GM23338 (cell line): ENCODE data around the gene DYRK4. TPM values are rescaled to one million over a fixed set of nuclear protein-coding genes. Genes with fewer than 3 reads are reported as not detected.

ENCODE experiments used
- ATAC-seq: fragments of 200-7000 bp; cut with Tn5 transposase; 3 replicates; pipeline ENCODE4 v1.9.1; 2020
- DNase-seq: peaks from one replicate; pipeline ENCODE4 v3.0.0-alpha.2; 2015; ENCODE audit warnings: low spot score
- H2AFZ ChIP-seq: fragments of 200-600 bp; sonication (generic); 2 replicates; pipeline ENCODE4 v1.8.0; 2016; ENCODE audit warnings: antibody characterized with exemption, mild to moderate bottlenecking, moderate library complexity
- H3F3A ChIP-seq: fragments of 200-600 bp; sonication (generic); replicated peaks from 2 replicates; pipeline ENCODE4 v1.8.0; 2017; ENCODE audit warnings: antibody characterized with exemption, mixed run types, low read depth
- H3K27ac ChIP-seq: fragments of 200-600 bp; sonication (generic); 2 replicates; pipeline ENCODE4 v1.6.1; 2016; ENCODE audit warnings: low read depth
- H3K27me3 ChIP-seq: fragments of 200-600 bp; sonication (generic); 2 replicates; pipeline ENCODE4 v1.8.0; 2016; ENCODE audit warnings: mild to moderate bottlenecking, mixed run types, moderate library complexity; ENCODE audit not compliant: insufficient read depth
- H3K36me3 ChIP-seq: fragments of 200-600 bp; sonication (generic); 2 replicates; pipeline ENCODE4 v1.8.0; 2016; ENCODE audit warnings: mild to moderate bottlenecking; ENCODE audit not compliant: insufficient read depth
- H3K4me1 ChIP-seq: fragments of 200-600 bp; sonication (generic); 2 replicates; pipeline ENCODE4 v1.8.0; 2016; ENCODE audit warnings: mild to moderate bottlenecking, moderate library complexity; ENCODE audit not compliant: insufficient read depth
- H3K4me2 ChIP-seq: fragments of 200-600 bp; sonication (generic); 2 replicates; pipeline ENCODE4 v1.7.1; 2017; ENCODE audit warnings: mixed run types
- H3K4me3 ChIP-seq: fragments of 200-600 bp; sonication (generic); 2 replicates; pipeline ENCODE4 v1.6.1; 2016; ENCODE audit warnings: mixed run types
- H3K79me2 ChIP-seq: fragments of 200-600 bp; sonication (generic); replicated peaks from 2 replicates; pipeline ENCODE4 v1.8.0; 2017; ENCODE audit warnings: mild to moderate bottlenecking; ENCODE audit not compliant: insufficient read depth
- H3K9me2 ChIP-seq: fragments of 200-600 bp; sonication (generic); 2 replicates; pipeline ENCODE4 v1.8.0; 2017; ENCODE audit not compliant: insufficient read depth
- H4K20me1 ChIP-seq: fragments of 200-600 bp; sonication (generic); replicated peaks from 2 replicates; pipeline ENCODE4 v1.8.0; 2017; ENCODE audit warnings: mild to moderate bottlenecking; ENCODE audit not compliant: insufficient read depth
- H3K27ac Mint-ChIP-seq: 2 replicates; pipeline ENCODE4 v1.8.0; 2020; ENCODE audit warnings: inconsistent platforms, mild to moderate bottlenecking, moderate library complexity, mixed read lengths
- H3K27me3 Mint-ChIP-seq: 3 replicates; pipeline ENCODE4 v1.8.0; 2022; ENCODE audit warnings: low read depth, mild to moderate bottlenecking, moderate library complexity, mixed read lengths, inconsistent platforms; ENCODE audit not compliant: insufficient read depth, poor library complexity
- H3K36me3 Mint-ChIP-seq: 3 replicates; pipeline ENCODE4 v1.8.0; 2021; ENCODE audit warnings: low read depth, mild to moderate bottlenecking, inconsistent platforms, moderate library complexity, mixed read lengths
- H3K4me1 Mint-ChIP-seq: 3 replicates; pipeline ENCODE4 v1.8.0; 2020; ENCODE audit warnings: mild to moderate bottlenecking, inconsistent platforms, mixed read lengths
- H3K4me3 Mint-ChIP-seq: 3 replicates; pipeline ENCODE4 v1.8.0; 2021; ENCODE audit warnings: moderate library complexity, mild to moderate bottlenecking, inconsistent platforms, mixed read lengths
- H3K9me3 Mint-ChIP-seq: 3 replicates; pipeline ENCODE4 v1.8.0; 2020; ENCODE audit warnings: moderate library complexity, mild to moderate bottlenecking, inconsistent platforms, mixed read lengths
- ETS1 ChIP-seq: IDR thresholded peaks from 2 replicates; pipeline ENCODE4 v1.6.1; 2016; ENCODE audit warnings: antibody characterized with exemption
- NANOG ChIP-seq: IDR thresholded peaks from 2 replicates; pipeline ENCODE4 v1.6.1; 2016; ENCODE audit warnings: antibody characterized with exemption, borderline replicate concordance
- POLR2AphosphoS5 ChIP-seq: IDR thresholded peaks from 2 replicates; pipeline ENCODE4 v1.6.1; 2016; ENCODE audit warnings: antibody characterized with exemption, low read depth
- STAT1 ChIP-seq: IDR thresholded peaks from one replicate; pipeline ENCODE4 v1.6.1; 2016; ENCODE audit warnings: antibody characterized with exemption; ENCODE audit not compliant: unreplicated experiment
- ZNF331 ChIP-seq: fragments of 250-450 bp; sonication (Bioruptor Pico); IDR thresholded peaks from 2 replicates; pipeline ENCODE4 v1.5.0; 2020; ENCODE audit warnings: low read depth, mild to moderate bottlenecking, moderate library complexity
- ZNF462 ChIP-seq: fragments of 250-450 bp; sonication (Bioruptor Pico); IDR thresholded peaks from 2 replicates; pipeline ENCODE4 v1.5.0; 2020; ENCODE audit warnings: mild to moderate bottlenecking, moderate library complexity
- polyA plus RNA-seq: library from polyadenylated mRNA; unstranded; fragments of >200 nt; fragmentation: Nextera tagmentation; extraction: Ambion mirVana; gene quantifications from 2 replicates; pipeline ENCODE4 v1.2.1, GENCODE V29; 2016
- total RNA-seq: library from RNA; depleted of rRNA; stranded (reverse); fragments of >200 nt; shearing (Covaris generic); gene quantifications from 2 replicates; pipeline ENCODE4 v1.2.3, GENCODE V29; 2014
- TF ChIP-seq, protein P1 (sequence below): IDR thresholded peaks from one replicate; pipeline ENCODE4 v1.6.1; 2018; ENCODE audit warnings: antibody characterized with exemption; ENCODE audit not compliant: unreplicated experiment
- TF ChIP-seq, protein P2 (sequence below), 2 experiments: fragments of 200-600 bp in 1 of 2; sonication (generic) in 1 of 2; conservative IDR thresholded peaks; 2 replicates each; pipeline versions ENCODE4 v1.5.1 to v1.6.1; 2016 to 2017; ENCODE audit warnings: antibody characterized with exemption in 2 of 2, low read depth in 2 of 2, mild to moderate bottlenecking in 2 of 2, moderate library complexity in 1 of 2

The DYRK4 gene
- total and polyA plus RNA-seq, 2 experiments from 2014 or later = 11.3 to 16.9 TPM

- peak overlapping the region; percentile 83 for H2AFZ ChIP-seq
- ATAC-seq (peak; percentile 93), DNase-seq (peak; percentile 95)
- H3K4me2 ChIP-seq = peak overlapping the region; percentile 82
- peak overlapping the region; percentile 68 for H3K4me3 ChIP-seq
- TF ChIP-seq, protein P1, sequence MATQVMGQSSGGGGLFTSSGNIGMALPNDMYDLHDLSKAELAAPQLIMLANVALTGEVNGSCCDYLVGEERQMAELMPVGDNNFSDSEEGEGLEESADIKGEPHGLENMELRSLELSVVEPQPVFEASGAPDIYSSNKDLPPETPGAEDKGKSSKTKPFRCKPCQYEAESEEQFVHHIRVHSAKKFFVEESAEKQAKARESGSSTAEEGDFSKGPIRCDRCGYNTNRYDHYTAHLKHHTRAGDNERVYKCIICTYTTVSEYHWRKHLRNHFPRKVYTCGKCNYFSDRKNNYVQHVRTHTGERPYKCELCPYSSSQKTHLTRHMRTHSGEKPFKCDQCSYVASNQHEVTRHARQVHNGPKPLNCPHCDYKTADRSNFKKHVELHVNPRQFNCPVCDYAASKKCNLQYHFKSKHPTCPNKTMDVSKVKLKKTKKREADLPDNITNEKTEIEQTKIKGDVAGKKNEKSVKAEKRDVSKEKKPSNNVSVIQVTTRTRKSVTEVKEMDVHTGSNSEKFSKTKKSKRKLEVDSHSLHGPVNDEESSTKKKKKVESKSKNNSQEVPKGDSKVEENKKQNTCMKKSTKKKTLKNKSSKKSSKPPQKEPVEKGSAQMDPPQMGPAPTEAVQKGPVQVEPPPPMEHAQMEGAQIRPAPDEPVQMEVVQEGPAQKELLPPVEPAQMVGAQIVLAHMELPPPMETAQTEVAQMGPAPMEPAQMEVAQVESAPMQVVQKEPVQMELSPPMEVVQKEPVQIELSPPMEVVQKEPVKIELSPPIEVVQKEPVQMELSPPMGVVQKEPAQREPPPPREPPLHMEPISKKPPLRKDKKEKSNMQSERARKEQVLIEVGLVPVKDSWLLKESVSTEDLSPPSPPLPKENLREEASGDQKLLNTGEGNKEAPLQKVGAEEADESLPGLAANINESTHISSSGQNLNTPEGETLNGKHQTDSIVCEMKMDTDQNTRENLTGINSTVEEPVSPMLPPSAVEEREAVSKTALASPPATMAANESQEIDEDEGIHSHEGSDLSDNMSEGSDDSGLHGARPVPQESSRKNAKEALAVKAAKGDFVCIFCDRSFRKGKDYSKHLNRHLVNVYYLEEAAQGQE = no peak
- TF ChIP-seq ETS1 (peak; percentile 44; the same call in 1 of the 2 replicates), POLR2AphosphoS5 (peak; percentile 58), ZNF331 (CRISPR knock-in tag) (no peak)
- TF ChIP-seq, protein P2, sequence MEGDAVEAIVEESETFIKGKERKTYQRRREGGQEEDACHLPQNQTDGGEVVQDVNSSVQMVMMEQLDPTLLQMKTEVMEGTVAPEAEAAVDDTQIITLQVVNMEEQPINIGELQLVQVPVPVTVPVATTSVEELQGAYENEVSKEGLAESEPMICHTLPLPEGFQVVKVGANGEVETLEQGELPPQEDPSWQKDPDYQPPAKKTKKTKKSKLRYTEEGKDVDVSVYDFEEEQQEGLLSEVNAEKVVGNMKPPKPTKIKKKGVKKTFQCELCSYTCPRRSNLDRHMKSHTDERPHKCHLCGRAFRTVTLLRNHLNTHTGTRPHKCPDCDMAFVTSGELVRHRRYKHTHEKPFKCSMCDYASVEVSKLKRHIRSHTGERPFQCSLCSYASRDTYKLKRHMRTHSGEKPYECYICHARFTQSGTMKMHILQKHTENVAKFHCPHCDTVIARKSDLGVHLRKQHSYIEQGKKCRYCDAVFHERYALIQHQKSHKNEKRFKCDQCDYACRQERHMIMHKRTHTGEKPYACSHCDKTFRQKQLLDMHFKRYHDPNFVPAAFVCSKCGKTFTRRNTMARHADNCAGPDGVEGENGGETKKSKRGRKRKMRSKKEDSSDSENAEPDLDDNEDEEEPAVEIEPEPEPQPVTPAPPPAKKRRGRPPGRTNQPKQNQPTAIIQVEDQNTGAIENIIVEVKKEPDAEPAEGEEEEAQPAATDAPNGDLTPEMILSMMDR (conservative IDR thresholded peaks at IDR 0.05; ENCODE audit: low read depth in 2 of 2) = peak; percentile 93 to 98
- no peaks in the 10 kb centered on the region for H3K27me3 ChIP-seq
- Mint-ChIP-seq H3K9me3 (no peaks in the 10 kb centered on the region), H3K27me3 (peaks cover 9% of the 10 kb centered on the region), H3K4me1 (peaks cover 3% of the 10 kb centered on the region; the same call in 2 of the 3 replicates), H3K4me3 (peak overlapping the region; percentile 97), H3K36me3 (no peaks in the 10 kb centered on the region), H3K27ac (peak overlapping the region; percentile 86)
- no peaks in the 10 kb centered on the region for H4K20me1 ChIP-seq
- H3K4me1 ChIP-seq = no peaks in the 10 kb centered on the region
- H3F3A ChIP-seq = no peaks in the 10 kb centered on the region
- H3K9me2 ChIP-seq = peaks cover 3% of the 10 kb centered on the region; the same call in 1 of the 2 replicates
- no peaks in the 10 kb centered on the region; the same call in 1 of the 2 replicates for H3K79me2 ChIP-seq
- no peak overlapping the region for H3K27ac ChIP-seq
- no peaks in the 10 kb centered on the region for H3K36me3 ChIP-seq
Measured at GRCh38 chr12:4604684-4605193, 42.7 kb downstream of the DYRK4 start.

- H3K27ac Mint-ChIP-seq = no peak overlapping the region
- no peak for TF ChIP-seq STAT1
- no peak for TF ChIP-seq NANOG
- no peak for TF ChIP-seq ZNF462 (CRISPR knock-in tag)
Measured at GRCh38 chr12:4607056-4607455, 45.0 kb downstream of the DYRK4 start.

More at GRCh38 chr12:4607056-4607455, 45.0 kb downstream of the DYRK4 start:
- Histone ChIP-seq H3K4me2 (no peak overlapping the region), H3K27me3 (no peaks in the 10 kb centered on the region), H3K4me1 (no peaks in the 10 kb centered on the region; the same call in 1 of the 2 replicates), H3F3A (no peaks in the 10 kb centered on the region), H3K9me2 (peaks cover 3% of the 10 kb centered on the region; the same call in 1 of the 2 replicates), H2AFZ (no peak overlapping the region), H3K27ac (no peak overlapping the region), H3K79me2 (no peaks in the 10 kb centered on the region; the same call in 1 of the 2 replicates), H4K20me1 (no peaks in the 10 kb centered on the region), H3K36me3 (no peaks in the 10 kb centered on the region), H3K4me3 (no peak overlapping the region)
- H3K9me3 Mint-ChIP-seq = no peaks in the 10 kb centered on the region
- DNase-seq (no peak), ATAC-seq (no peak)
- no peak overlapping the region for H3K4me3 Mint-ChIP-seq
- peaks cover 8% of the 10 kb centered on the region; the same call in 2 of the 3 replicates for H3K4me1 Mint-ChIP-seq
- no peaks in the 10 kb centered on the region for H3K36me3 Mint-ChIP-seq
- H3K27me3 Mint-ChIP-seq = peaks cover 9% of the 10 kb centered on the region
